LHCN-M2 (cell line): ENCODE data around the gene NDUFS6. TPM values are rescaled to one million over a fixed set of nuclear protein-coding genes. Genes with fewer than 3 reads are reported as not detected.

Experiments
- DNase-seq: peaks from one replicate; pipeline ENCODE4 v3.0.0-alpha.2; 2012; ENCODE audit warnings: low read depth
- total RNA-seq: library from RNA; depleted of rRNA; stranded (reverse); fragments of >200 nt; gene quantifications from 2 replicates; pipeline ENCODE4 v1.2.3, GENCODE V29; 2014

The NDUFS6 gene
- total RNA-seq, 1 experiment from 2014 or later = 65.8 TPM

DNA sequence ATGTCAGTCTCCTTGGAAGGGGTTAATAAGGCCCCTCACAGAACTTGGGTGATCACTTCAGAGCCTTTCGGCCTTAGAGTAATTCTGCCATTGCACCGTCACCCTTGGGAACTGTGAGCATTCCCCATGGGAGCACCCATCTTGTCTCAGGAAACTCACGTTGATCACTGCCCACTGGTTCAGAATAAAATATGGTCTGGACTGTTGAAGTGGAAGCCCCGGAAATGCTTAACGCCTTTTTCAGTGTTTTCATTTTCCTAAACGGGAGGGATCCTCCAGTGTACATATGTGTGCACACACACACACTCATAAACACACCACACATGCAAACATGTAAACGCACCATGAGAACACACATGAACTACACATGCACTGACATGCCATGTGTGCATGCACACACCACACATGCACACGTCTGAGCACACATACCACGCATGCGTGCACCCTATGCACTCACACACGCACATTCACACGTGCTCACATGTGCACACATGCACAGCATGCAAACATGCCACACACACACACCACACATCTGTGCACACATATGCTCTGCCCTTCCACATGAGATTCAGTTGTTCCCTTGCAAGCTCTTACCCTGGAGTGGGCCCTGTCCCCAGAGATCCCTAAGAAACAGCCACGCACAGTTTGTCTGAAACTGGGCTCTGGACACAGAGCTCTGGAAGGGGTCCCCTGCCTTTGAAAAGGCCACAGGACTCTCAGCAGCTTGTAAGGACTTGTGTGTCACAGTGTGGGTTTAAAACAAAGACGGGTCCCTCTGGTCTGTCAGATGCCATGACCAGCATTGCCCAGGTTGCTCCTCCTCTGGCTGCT is 18.6 kb upstream of the NDUFS6 start:
- DNase-seq = no peak

DNA sequence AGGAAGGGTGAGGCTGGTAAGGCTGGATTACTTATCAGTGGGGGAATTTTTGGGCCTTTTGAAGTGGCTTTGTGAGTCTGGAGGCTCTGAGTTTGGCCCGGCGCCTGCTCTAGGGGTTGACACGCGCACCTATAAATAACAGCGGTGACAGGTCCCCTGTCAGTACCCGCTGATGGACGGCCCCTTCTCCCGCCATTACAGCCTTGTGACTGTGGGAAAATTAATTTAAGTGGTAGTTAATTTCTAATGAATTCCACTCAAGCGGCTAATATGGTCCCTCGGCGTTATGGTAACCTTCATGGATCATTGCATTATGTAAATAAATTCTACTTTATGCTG is 18.0 kb upstream of the NDUFS6 start:
- no peak for DNase-seq

DNA sequence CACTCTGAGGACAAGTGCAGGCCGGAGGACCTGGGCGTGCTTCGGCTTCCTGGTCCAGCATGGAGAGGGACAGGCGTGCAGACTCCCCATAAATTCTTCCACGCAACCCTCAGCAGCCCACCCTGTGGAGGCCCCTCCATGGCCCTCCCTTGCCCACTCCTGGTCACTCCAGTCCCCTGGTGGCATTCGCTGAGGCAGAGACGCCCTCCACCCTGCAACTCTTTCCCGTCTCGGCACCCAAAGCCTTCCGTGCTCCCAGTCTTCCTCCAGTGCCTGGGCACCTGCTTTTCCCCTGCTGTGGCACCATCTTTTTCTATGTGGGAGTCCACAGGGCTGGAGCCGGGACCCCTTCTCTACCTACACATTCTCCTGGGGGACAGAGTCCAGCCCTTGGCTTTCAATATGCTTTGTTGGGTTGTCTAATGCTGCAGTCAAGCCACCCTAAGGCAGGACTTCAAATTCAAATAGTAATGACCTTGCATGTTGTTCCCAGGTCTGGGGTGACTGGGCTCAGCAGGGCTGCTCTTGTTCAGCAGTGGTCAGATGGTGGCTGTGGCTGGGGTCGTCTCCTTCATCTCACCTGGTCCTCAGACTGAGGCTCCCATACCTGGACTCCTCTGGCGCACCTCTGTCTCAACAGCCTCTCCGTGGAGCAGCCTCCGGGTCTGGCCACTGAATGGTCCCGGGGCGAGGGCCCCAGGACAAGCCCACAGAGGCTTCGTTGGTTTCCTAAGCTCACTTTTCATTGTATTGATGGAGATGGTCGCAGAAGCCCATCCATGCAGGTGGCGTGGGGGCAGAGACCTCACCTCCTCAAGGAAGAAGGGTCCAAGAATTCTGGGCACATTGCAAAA is 16.8 kb upstream of the NDUFS6 start:
- no peak for DNase-seq

DNA sequence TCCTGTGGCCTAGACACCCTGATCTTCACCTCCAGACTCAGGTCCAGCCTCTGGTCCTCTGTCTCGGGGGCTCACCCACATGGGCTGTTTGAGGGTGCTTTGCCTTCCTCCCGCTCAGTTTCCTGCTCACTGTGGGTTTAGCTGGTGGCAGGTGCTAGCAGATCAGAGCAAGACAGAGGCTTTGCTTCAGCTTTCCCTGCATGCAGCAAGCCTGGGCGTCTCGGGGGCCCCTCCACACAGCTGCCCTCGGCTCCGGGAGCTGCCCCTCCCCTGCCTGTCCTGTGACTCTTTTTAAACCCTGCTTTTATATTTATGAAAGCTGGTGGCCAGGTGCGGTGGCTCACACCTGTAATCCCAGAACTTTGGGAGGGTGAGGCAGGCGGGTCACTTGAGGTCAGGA is 16.1 kb upstream of the NDUFS6 start:
- DNase-seq = no peak

DNA sequence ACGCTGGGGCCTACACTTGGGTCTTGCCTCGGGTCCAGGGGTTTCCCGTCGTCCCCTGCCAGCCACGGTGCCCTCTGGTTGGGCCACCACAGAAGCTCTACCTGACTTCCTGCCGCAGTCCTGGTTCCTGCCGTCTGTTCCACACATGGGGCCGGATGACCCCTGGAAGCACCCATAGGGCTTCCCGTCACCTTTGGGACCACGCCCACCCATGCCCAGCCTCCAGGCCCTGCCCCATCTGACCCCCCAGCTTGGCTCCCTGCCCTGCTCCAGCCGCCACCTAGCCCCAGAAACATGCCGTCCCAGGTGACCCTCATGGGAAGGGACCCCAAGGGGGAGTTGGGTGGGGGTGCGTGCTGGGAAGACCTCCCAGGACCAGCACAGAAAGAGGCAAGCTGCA is 15.2 kb upstream of the NDUFS6 start:
- no peak for DNase-seq

DNA sequence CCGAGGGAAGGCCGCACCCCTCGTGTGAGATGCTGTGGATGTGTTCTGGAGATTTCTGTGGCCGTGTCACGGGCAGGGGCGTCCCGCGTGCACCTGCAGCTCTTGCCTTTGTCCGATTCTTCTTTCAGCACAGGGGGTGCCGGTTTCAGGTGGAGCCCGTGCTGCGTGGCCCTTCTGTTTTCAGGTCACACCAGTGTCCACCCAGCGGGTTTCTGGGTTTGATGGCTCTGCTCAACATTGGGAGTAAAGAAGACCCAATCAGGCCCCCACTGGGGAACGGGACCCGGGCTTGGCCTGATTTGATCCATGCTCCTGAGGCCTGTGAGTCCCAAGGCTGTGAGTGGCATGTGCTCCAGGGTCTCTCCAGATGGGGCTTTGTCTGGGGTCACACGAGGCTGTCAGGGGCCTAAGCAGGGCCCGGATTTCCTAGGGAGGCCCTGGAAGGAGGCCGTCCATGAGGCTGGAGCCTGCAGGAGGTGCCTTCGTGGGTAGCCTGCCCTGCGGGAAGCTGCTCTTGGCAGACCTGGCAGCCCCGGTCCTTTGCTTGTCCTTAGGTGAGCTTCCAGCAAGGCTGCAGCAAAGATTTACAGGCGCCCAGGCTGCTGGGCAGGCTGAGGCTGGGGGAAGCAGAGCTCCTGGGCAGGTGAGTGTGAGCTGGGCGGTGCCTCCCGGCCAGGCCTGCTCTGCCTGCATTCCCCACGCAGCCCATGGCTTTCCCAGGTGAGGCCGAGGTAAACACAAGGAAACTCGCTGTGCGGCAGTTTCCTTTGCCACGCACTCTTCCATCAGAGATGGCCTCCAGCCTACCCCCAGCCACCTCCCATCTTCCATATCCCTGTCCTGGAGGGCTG is 14.4 kb upstream of the NDUFS6 start:
- DNase-seq = no peak

DNA sequence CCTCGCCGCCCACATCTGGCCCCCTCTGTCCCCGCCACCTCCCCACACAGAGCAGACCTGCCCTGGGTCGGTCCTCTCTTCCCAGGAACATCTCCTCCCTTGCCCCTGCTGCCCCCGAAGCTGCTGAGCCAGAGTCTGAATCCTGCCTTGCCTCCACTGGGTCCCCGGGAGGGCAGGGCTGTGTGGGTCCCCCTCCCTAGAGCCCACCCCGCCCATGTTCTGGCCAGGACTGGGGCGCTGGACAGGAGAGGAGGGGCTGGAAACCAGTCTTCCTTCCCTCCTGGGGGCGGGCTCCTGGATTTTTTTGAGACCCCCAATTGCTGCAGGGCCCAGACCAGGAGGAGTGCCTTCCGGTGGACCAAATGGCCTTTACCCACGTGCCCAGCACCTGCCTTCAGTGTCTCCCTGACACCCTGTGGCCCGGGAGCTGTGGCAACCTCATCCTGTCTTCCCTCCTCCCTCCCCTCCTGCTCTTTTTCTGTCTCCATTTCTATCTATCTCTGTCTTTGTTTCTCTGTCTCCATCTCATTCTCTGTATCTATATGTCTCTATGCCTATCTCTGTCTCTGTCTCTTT is 13.6 kb upstream of the NDUFS6 start:
- no peak for DNase-seq

DNA sequence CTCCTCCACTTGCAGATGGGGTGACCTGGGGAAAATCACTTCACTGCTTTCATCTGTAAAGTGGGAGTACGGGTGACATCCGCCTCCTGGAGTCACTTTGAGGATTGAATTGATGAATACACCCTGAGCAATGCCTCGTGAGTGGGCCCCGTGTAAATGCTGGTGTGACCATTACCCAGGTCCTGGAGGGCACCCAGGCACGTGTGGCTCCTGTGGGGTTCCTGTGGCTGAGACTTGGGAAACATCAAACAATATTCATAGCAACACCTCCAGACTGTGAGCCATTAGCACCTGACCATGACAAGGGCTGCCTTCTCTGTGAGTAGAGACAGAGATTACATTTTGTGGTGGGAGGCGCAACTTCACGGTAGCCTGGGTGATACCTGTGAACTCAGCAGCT is 13.0 kb upstream of the NDUFS6 start:
- DNase-seq = no peak

DNA sequence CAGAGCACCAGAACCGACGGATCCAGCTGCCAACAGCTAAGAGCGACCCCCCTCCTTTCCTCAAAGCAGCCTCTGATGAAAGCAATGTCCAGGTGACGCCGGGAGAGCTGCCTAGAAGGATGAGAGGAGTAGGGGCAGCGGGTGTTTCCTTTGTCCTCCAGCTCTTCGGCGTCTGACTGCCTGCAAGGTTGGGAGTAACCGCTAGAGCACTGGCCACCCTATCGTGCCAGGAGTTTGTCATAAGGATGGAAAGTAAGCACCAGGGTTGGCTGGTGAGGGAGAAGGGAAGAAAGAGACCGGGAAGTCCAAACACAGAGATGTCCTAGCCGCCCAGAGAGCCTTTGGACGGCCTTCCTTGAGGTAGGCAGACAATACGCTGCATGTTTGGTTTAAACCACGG is 12.4 kb upstream of the NDUFS6 start:
- no peak for DNase-seq

DNA sequence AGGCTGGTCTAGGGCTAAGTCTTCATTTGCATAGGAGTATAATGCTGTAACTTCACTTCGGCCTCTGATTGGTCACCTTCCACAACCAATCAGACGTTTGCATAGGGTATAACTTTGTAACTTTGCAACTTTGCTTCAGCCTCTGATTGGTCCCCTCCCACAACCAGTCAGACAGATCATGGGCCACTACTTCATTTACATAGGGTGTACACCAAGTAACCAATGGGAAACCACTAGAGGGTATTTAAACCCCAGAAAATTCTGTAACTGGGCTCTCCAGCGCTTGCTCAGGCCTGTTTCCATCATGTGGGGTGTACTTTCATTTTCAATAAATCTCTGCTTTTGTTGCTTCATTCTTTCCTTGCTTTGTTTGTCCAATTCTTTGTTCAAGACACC is 11.8 kb upstream of the NDUFS6 start:
- DNase-seq = peak; percentile 95

DNA sequence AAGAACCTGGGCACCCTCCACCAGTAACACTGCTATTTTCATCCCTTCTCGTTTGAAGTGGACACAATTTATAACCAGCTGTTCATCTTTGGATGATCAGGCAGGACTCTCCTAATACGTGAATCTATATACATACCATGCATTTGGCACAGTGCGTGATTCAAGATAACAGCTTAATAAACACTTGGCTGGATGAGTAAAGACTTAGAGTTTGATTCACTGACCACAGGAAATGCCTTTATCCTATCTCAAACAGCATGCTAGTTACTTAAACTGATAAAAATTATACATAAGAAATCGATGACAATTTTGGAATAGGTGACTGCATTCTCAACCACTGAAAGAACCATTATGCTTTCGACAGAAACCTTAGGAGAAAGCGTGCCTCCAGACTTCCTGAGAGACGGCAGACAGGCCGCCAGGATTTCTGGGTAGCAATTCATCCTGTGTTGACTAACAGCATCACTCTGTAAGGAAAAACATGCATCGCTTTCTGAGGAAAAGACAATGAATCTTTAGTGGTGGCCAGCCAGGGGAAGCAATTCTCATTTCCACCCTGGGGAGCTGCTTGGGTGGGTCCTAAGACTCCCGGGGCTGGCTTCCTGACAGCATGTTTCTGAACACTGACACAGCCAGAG is 11.3 kb upstream of the NDUFS6 start:
- peak; percentile 85 for DNase-seq

DNA sequence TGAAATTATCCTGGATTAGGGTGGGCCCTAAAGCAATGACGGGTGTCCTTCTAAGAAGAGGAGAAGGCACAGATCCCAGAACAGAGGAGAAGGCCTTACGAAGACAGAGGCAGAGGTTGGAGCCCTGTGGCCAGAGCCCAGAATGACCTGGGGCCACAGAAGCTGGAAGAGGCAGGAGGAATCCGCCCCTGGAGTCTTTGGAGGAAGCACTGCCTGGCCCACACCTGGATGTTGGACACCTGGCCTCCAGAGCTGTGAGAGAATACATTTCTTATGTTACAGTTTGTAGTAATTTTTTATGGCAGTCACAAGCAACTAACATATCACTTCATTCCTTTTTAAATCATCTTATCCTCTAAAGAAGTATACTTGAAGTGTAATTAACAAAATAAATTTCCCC is 10.0 kb upstream of the NDUFS6 start:
- DNase-seq = no peak

DNA sequence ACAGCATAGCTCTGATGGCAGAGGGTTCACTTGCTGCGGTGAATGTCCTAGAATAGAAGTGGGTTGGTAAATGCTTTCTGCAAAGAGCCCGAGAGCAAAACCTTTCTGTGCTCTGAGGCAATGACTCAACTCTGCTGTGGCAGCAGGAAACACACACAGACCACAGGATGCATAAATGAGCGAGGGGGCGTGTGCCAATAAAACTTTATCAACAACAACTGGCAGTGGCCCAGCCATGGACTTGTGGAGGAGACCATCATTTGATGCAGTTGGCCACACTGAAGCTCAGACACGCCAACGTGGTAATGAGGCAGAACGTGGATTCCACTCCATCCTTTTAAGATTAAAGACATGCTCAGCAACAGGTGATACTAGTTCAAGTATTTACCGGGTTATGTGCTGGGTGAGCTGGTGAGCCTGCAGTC is 8.4 kb upstream of the NDUFS6 start:
- DNase-seq = peak; percentile 97

DNA sequence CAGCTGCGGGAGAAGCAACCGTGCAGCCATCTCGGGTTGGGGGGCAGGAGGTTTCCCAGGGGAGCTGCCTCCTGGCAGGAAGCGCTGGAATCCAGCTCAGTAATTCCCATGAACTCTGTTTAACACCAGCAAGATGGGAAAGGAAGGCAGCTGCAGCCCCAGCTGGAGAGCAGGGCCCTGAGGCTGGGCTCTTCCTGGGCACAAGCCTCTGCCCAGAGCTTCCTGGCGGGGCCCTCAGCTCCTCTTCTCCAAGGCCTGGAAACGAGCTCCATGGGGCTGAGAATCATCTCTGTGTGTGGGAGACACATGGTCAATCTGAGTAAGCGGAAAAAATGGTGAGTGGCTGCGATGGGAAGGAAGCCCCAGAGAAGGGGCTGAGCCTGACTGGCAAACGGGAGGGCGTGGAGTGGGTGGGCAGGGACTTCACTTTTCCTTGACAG is 7.9 kb upstream of the NDUFS6 start:
- DNase-seq = peak; percentile 70

DNA sequence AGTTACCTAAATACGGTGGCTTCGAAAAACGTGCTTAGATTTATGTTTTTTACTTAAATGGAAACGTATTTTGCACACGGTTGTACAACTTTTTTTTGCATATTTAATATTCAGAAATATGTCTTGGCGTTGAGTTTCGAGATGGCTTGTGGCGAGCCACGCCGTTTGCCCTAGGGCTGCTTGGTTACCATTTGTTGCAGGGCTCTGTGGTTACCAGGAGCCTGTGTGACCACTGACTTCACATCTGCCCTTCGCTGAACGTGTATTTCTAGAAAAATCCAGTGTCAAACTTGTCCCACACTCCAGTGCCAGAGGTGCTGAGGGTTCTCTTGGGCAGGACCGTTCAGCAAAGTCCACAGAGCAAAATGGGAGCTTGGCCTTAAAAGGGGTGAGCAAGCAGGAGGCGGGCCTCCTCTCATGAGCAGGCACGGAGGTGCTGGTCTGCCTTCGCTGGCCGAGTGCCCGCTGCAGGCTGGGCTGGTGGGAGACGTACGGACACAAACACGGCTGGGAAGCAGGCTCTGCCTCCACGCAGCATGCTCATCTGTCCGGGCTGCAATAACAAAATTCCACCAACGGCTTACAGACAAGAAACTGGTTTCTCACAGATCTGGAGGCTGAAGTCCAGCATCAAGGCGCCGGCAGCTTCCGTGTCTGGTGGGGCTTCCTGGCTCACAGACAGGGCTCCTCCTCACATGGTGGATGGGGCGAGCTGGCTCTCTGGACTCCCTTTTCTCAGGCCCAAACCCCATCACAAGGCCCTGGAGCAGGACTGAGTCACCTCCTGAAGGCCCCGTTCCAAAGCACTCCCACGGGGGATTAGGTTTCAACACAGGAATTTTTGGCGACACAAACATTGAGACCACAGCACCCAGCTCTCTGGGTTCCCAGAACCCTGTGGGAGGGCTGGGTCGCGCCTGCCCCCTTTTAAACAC is 7.0 kb upstream of the NDUFS6 start:
- peak; percentile 92 for DNase-seq

DNA sequence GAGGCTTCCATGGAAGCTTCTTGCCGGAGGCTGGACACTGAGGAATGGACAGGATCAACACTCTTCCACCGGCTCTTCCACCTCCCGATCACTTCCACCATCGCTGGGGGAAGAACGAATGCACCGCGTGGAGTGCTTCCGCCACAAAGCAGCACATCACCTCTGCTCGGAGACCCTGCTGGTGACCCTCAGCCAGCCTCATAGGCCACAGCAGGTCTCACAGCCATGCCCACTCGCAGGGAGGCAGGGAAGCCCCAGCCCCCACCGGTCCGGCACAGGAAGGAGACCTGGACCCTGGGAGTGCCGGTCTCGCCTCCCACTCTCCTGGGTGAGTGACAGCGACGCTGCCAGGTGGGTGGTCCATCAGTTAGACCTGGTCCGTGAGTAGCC is 6.3 kb upstream of the NDUFS6 start:
- DNase-seq = no peak

DNA sequence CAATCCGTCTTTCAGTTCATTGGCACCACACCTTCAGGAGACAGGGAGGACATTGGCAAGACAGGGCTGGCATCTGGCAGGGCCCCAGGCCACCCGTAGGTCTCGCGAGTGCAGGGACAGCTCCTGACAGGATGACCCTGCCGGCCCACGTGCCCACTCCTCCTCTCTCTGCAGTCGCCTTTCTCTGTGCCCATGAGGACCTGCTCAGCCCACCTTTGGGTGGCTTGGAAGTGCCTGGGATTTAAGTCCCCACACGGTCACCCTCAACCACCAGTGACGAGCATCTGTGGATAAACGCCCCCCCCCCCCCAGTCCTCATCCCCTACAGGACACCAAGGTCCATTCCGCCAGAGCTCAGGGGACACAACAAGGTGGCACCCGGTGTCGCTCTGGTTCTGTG is 5.7 kb upstream of the NDUFS6 start:
- no peak for DNase-seq

DNA sequence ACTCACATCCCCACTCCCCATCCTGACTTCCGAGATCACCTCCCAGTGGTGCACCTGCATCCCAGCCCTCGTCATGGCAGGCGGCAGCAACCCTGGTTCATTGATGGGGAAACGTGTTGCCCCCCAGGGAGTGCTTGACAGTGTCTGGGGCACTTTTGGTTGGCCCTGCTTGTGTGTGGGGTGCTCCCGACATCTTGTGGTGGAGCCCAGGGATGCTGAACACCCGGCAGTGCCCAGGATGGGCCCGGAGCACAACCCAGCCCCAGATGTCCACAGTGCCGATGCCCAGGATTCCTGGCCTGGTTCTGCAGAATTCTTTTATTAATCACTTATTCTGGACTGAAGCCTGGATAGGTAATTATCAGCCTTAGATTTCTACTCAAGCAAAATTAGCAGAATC is 5.3 kb upstream of the NDUFS6 start:
- no peak for DNase-seq

DNA sequence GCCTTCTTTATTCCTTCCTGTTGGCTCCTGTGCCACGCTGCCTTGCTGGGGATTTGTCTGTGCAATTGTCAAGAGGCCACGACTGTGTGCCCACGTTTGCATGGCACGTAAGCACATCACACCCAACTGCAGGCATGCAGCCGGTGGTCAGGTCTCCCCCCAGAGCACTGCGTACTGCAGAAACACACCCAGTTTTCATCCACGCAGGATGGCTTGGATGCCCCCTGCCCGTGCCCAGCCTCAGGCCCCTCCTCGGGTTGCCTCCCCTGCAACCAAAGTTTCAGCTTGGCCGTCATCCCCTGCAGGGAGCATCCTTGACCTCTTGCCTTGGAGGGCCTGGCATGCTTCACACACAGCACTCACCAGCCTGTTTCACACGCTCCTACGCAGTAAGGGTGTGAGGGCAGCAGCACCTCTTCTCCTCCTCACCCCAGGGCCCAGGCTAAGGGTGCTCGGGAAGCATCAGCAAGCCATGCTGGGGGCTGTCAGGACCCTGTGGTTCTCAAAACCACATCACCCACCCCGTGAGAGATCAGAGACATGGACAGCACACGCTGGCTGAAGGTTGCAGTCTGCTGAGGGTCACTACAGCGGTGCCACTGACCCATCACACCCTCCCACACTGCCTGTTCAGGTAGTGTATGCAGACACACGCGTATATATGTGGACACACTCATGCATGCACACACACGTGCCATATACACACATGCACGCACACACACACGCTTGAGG is 4.7 kb upstream of the NDUFS6 start:
- DNase-seq = no peak
